GM12878 (cell line): ENCODE measurements around the gene LOXL3. TPM values are rescaled to one million over a fixed set of nuclear protein-coding genes. Genes with fewer than 3 reads are reported as not detected.

Experiments
- BCLAF1 ChIP-seq: fragments of 450-650 bp; IDR thresholded peaks from 2 replicates; pipeline ENCODE4 v1.6.1; 2017; ENCODE audit warnings: antibody characterized with exemption, mild to moderate bottlenecking, moderate library complexity
- CHD1 ChIP-seq: IDR thresholded peaks from 2 replicates; pipeline ENCODE4 v1.6.1; 2012; ENCODE audit warnings: low read depth, low read length, improper control_type of control experiment
- FOXM1 ChIP-seq: IDR thresholded peaks from 2 replicates; pipeline ENCODE4 v1.6.1; 2012; ENCODE audit warnings: low read depth, mild to moderate bottlenecking, inconsistent platforms, low read length, moderate library complexity
- MXI1 ChIP-seq: fragments of 150-350 bp; IDR thresholded peaks from 2 replicates; pipeline ENCODE4 v1.6.1; 2011; ENCODE audit warnings: low read depth, mild to moderate bottlenecking, inconsistent platforms, low read length, improper control_type of control experiment
- NR2C2 ChIP-seq: IDR thresholded peaks from 2 replicates; pipeline ENCODE4 v1.6.1; 2011; ENCODE audit warnings: borderline replicate concordance, low read depth; ENCODE audit not compliant: control insufficient read depth, insufficient read length
- NRF1 ChIP-seq: conservative IDR thresholded peaks from 2 replicates; pipeline ENCODE4 v1.6.1; 2011; ENCODE audit warnings: mild to moderate bottlenecking, low read depth, low read length, improper control_type of control experiment
- RAD21 ChIP-seq: IDR thresholded peaks from 2 replicates; pipeline ENCODE4 v1.6.1; 2011; ENCODE audit warnings: mild to moderate bottlenecking, low read depth, low read length, moderate library complexity; ENCODE audit not compliant: insufficient read depth
- RB1 ChIP-seq: fragments of 450-650 bp; formaldehyde crosslinking; IDR thresholded peaks from 2 replicates; pipeline ENCODE4 v1.6.1; 2017; ENCODE audit warnings: mild to moderate bottlenecking, borderline replicate concordance
- RELB ChIP-seq: fragments of 450-650 bp; IDR thresholded peaks from 2 replicates; pipeline ENCODE4 v1.6.1; 2017; ENCODE audit warnings: low read depth, mild to moderate bottlenecking, moderate library complexity
- RUNX3 ChIP-seq: IDR thresholded peaks from 2 replicates; pipeline ENCODE4 v1.6.1; 2012; ENCODE audit warnings: low read length, inconsistent platforms
- SMC3 ChIP-seq: IDR thresholded peaks from 2 replicates; pipeline ENCODE4 v1.6.1; 2011; ENCODE audit warnings: low read length, improper control_type of control experiment, borderline replicate concordance
- TARDBP ChIP-seq: IDR thresholded peaks from 2 replicates; pipeline ENCODE4 v1.6.1; 2016; ENCODE audit warnings: borderline replicate concordance
- ZBTB33 ChIP-seq: fragments of 450-650 bp; IDR thresholded peaks from 2 replicates; pipeline ENCODE4 v1.6.1; 2017; ENCODE audit warnings: mild to moderate bottlenecking
- ZBTB4 ChIP-seq: fragments of 450-650 bp; formaldehyde crosslinking; IDR thresholded peaks from 2 replicates; pipeline ENCODE4 v1.4.0; 2022; ENCODE audit warnings: mild to moderate bottlenecking, moderate library complexity
- ZNF592 ChIP-seq: fragments of 450-650 bp; IDR thresholded peaks from 2 replicates; pipeline ENCODE4 v1.6.1; 2017; ENCODE audit warnings: mild to moderate bottlenecking, moderate library complexity
- polyA plus RNA-seq, 11 experiments: library from polyadenylated mRNA; depleted of rRNA in 4 of 11; unstranded in 6 of 11; stranded (reverse) in 5 of 11; fragments of >200 nt; fragmentation: Nextera tagmentation in 4 of 11; fragmentation: Illumina TruSeq in 1 of 11; extraction: Ambion mirVana in 4 of 11; extraction: Trizol in 1 of 11; gene quantifications; 1 replicate in 1 of 11; 2 replicates in 10 of 11; pipeline versions ENCODE4 v1.2.1 to v1.2.3, GENCODE V29; 2011 to 2016; ENCODE audit warnings: inconsistent platforms in 2 of 11, missing spikeins in 2 of 11, low read depth in 1 of 11
- total RNA-seq, 4 experiments: library from RNA; depleted of rRNA in 3 of 4; stranded (reverse); fragments of >200 nt in 3 of 4; fragmentation: Illumina TruSeq in 1 of 4; extraction: Trizol in 1 of 4; gene quantifications; 2 replicates each; pipeline versions ENCODE4 v1.2.1 to v1.2.3, GENCODE V29; 2013 to 2021

The LOXL3 gene
- total and polyA plus RNA-seq, 10 of the 15 experiments (the other 5 are each of a cell fraction or from before 2014, with no cell fraction given) = 6.2 to 40.9 (median 23.3) TPM

GRCh38 chr2:74502720-74503505 is 50.8 kb downstream of the LOXL3 start (continued):
- no peak for TF ChIP-seq BCLAF1
- TF ChIP-seq ZBTB4 (CRISPR knock-in tag) = no peak
- TF ChIP-seq ZNF592 = no peak
- no peak for TF ChIP-seq NRF1
- TF ChIP-seq RELB = no peak
- no peak for TF ChIP-seq NR2C2
- no peak for TF ChIP-seq TARDBP
- TF ChIP-seq MXI1 = no peak
- no peak for TF ChIP-seq CHD1
- TF ChIP-seq SMC3 = no peak
- 0 out of 2 replicates have a peak, but pooled peaks have one; percentile 19 for TF ChIP-seq RAD21
- TF ChIP-seq FOXM1 = no peak
- no peak for TF ChIP-seq RUNX3
- TF ChIP-seq RB1 = no peak
- no peak for TF ChIP-seq ZBTB33
